Stimulated activated memory B cell treated with anti-CD40 and anti-IgM and Interleukin-4, amounts not matched to agents 10 μg/mL and 1 μg/mL and 100 μg/mL, for 72 hours (primary cell): ENCODE results near the gene CHKA.
A peak's percentile ranks its signal among the peaks of the same experiment; 100 is the strongest.

Experiments used
- ATAC-seq: fragments of 150-1000 bp; cut with Tn5 transposase; 2 replicates; pipeline ENCODE4 v1.10.0; 2021
- H3K27ac Mint-ChIP-seq: one replicate; pipeline ENCODE4 v1.8.0; 2022; ENCODE audit warnings: mild to moderate bottlenecking, mixed read lengths
- H3K27me3 Mint-ChIP-seq: one replicate; pipeline ENCODE4 v1.8.0; 2022; ENCODE audit warnings: mixed read lengths
- H3K36me3 Mint-ChIP-seq: one replicate; pipeline ENCODE4 v1.8.0; 2022; ENCODE audit warnings: mixed read lengths
- H3K4me1 Mint-ChIP-seq: one replicate; pipeline ENCODE4 v1.8.0; 2022; ENCODE audit warnings: mixed read lengths
- H3K4me3 Mint-ChIP-seq: one replicate; pipeline ENCODE4 v1.8.0; 2022; ENCODE audit warnings: mild to moderate bottlenecking, moderate library complexity, mixed read lengths
- H3K9me3 Mint-ChIP-seq: one replicate; pipeline ENCODE4 v1.8.0; 2022; ENCODE audit warnings: mixed read lengths

Gene CHKA

DNA sequence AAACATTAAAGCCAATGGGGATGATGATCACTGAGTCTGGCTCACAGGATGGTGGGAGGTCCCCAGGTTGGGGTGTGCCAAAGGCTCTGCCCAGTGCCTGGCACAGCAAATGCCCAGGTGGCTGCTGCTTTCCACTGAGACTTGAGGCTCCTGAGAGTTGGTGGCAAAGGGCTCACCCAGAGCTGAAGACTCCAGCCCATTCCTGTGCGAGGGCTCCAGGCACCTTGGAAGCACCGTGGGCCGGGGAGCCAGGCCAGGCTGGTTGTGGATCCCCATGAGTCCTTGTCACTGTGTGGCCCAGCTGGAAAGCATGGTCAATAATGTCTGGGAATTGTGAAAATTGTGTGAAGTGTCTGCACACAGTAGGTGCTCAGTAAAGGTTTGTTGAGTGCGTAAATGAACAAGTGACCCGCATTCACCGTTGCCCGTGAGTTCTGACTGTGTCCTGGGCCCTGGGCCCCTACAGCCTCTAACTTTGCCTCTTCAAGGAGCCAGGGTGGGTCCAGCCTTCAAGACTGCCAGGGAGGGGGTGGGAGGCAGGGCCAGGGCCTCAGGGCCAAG, 114.5 kb downstream of the CHKA start:
- H3K4me1 Mint-ChIP-seq = peaks cover 67% of the 10 kb centered on the region
- no peak overlapping the region for H3K27ac Mint-ChIP-seq

DNA sequence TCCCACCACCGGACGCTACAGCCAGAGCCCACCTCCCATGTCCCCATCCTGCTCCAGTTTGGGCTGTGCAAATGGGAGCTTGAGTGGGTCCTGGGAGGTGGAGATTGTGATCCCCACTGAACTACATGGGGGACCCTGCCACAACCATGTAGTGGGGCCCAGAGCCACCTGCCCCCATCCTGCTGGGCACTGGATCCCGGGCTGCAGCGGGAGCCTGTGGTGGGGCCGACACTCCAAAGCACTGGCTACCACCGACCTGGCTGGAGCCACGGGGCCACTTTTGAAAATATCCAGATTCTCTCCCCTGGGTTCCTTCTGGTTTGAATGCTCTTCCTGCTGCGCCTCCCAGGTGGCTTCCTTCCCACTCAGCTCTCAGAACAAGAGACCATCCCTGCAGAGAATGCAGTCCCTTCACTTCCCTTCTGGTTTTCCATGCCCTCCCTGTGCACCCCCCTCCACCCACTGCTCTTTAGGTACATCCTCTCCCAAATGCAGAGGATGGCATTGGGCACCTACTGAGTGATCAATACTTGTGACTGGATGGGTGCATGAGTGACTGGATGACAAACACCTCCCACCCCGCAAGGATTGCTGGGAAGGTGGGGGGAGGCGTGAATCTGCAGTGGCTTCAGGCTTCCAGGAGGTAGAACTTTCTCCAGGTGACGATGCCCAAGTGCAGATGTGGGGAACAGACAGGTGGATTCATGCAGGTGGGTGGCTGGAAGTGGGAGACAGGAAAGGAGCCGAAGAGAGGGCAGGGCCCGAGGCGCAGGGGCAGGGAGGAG, 116.4 kb downstream of the CHKA start:
- H3K36me3 Mint-ChIP-seq = no peaks in the 10 kb centered on the region

More for the DNA sequence above, 114.5 kb downstream of the CHKA start:
- H3K9me3 Mint-ChIP-seq = no peaks in the 10 kb centered on the region
- ATAC-seq = no peak
- H3K36me3 Mint-ChIP-seq = no peaks in the 10 kb centered on the region
- no peak overlapping the region for H3K4me3 Mint-ChIP-seq
- no peaks in the 10 kb centered on the region for H3K27me3 Mint-ChIP-seq

GRCh38 chr11:68003846-68004550, 117.2 kb downstream of the CHKA start, which contains the start of gene UNC93B1:
TSS of gene UNC93B1 (minus strand) at chr11:68004097. CDS start at chr11:68004043, 54 bp downstream.
- Mint-ChIP-seq H3K27me3 (no peaks in the 10 kb centered on the region), H3K27ac (peak within 1 kb of the TSS; percentile 89), H3K4me3 (peak within 1 kb of the TSS; percentile 91), H3K9me3 (no peaks in the 10 kb centered on the region), H3K4me1 (peaks cover 65% of the 10 kb centered on the region), H3K36me3 (no peaks in the 10 kb centered on the region)
- ATAC-seq = peak; percentile 88

More for the DNA sequence above, 116.4 kb downstream of the CHKA start:
- peak overlapping the region; percentile 70 for H3K27ac Mint-ChIP-seq
- no peak for ATAC-seq
- no peaks in the 10 kb centered on the region for H3K27me3 Mint-ChIP-seq
- peaks cover 65% of the 10 kb centered on the region for H3K4me1 Mint-ChIP-seq
- H3K4me3 Mint-ChIP-seq = peak overlapping the region; percentile 91
- H3K9me3 Mint-ChIP-seq = no peaks in the 10 kb centered on the region

DNA sequence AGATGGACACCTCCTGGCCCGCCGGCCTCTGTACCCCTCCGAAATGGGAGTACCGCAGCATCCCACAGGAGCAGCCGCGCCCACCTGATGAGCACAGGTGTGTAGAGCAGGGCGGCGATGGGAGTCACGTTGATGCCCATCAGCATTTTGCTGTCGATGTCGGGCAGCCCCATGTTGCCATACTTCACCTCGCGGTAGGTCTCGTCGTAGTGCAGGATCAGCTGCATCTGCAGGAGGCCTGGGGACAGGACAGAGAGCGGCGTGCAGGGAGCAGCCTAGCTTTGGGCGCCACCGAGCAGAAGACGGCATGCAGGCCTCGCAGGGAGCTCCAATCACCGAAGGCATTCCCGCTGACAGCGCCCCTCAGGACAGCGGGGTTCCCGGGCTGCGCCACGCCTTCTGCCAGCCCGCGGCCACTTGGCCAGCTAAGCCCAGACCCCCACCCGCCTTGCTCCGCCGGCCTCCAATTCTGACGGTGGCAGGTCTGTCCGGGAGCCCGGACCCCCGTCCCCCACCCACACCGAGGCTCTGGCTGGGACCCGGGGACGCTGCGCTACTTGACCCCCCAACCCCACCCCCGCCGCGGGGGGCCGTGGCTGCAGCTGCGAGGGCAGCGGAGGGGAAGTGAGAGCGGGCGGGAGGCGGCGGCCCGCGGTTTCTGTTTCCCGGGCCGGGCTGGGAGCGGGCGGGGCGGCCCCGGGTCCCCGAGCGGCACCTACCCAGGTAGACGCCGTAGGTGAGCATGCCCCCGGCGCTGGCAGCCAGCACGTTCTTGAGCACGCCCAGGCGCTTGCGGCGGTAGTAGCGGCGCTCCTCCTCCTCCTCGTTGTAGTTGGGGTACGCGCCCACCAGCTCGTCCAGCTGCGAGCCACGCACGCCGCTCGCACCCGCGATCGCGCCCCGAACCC, 118.0 kb downstream of the CHKA start:
- no peaks in the 10 kb centered on the region for H3K27me3 Mint-ChIP-seq
- no peaks in the 10 kb centered on the region for H3K9me3 Mint-ChIP-seq
- peak; percentile 80 for ATAC-seq
- peak overlapping the region; percentile 89 for H3K27ac Mint-ChIP-seq
- H3K4me3 Mint-ChIP-seq = peak overlapping the region; percentile 91
- peaks cover 68% of the 10 kb centered on the region for H3K4me1 Mint-ChIP-seq
- peaks cover 8% of the 10 kb centered on the region for H3K36me3 Mint-ChIP-seq
